PC-3 (cell line): ENCODE measurements around the gene EIPR1. TPM values are rescaled to one million over a fixed set of nuclear protein-coding genes. Genes with fewer than 3 reads are reported as not detected.

Experiments
- ATAC-seq: fragments of 200-7000 bp; cut with Tn5 transposase; 2 replicates; pipeline ENCODE4 v1.9.1; 2020; ENCODE audit warnings: mild to moderate bottlenecking, moderate library complexity
- BruUV-seq: library from RNA; stranded (reverse); fragments of 400-500 nt; replicated peaks from 2 replicates; lab custom pipeline; 2021; lab: Mats Ljungman, UMichigan
- CTCF ChIA-PET: fragments of 300-600 bp; sonication (Branson Sonifier 250); formaldehyde crosslinking; loops from one replicate; lab custom pipeline; 2022; ENCODE audit warnings: antibody characterized with exemption; lab: Charles Lee
- POLR2A ChIA-PET: fragments of 300-600 bp; sonication (Branson Sonifier 250); formaldehyde crosslinking; loops from one replicate; lab custom pipeline; 2022; ENCODE audit warnings: antibody characterized with exemption; ENCODE audit not compliant: unreplicated experiment; lab: Charles Lee
- DNase-seq: peaks from one replicate; pipeline ENCODE4 v3.0.0-alpha.2; 2015
- H2AFZ ChIP-seq: fragments of 300-600 bp; sonication (generic); 2 replicates; pipeline ENCODE4 v1.6.0; 2016; ENCODE audit warnings: antibody characterized with exemption, low read length
- H3F3A ChIP-seq: fragments of 300-600 bp; sonication (generic); one replicate; pipeline ENCODE4 v1.6.0; 2017; ENCODE audit warnings: antibody characterized with exemption, low read length, control low read depth, mild to moderate bottlenecking; ENCODE audit not compliant: unreplicated experiment
- H3K27ac ChIP-seq: fragments of 300-600 bp; sonication (generic); 2 replicates; pipeline ENCODE4 v1.5.1; 2016; ENCODE audit warnings: mild to moderate bottlenecking, low read length
- H3K27me3 ChIP-seq: fragments of 300-600 bp; sonication (generic); 2 replicates; pipeline ENCODE4 v1.6.1; 2016; ENCODE audit warnings: low read length, mixed read lengths
- H3K36me3 ChIP-seq: fragments of 300-600 bp; sonication (generic); 2 replicates; pipeline ENCODE4 v1.6.1; 2016; ENCODE audit warnings: low read depth, mixed run types, low read length, mixed read lengths
- H3K4me1 ChIP-seq: fragments of 300-600 bp; sonication (generic); 2 replicates; pipeline ENCODE4 v1.5.1; 2016; ENCODE audit warnings: low read length; ENCODE audit not compliant: insufficient read depth
- H3K4me2 ChIP-seq: fragments of 300-600 bp; sonication (generic); 2 replicates; pipeline ENCODE4 v1.6.0; 2016; ENCODE audit warnings: low read length
- H3K4me3 ChIP-seq: fragments of 300-600 bp; sonication (generic); 2 replicates; pipeline ENCODE4 v1.5.1; 2016; ENCODE audit warnings: mild to moderate bottlenecking, low read length, mixed read lengths
- H3K79me2 ChIP-seq: fragments of 300-600 bp; sonication (generic); 2 replicates; pipeline ENCODE4 v1.6.1; 2017; ENCODE audit warnings: low read length, mixed read lengths
- H3K9ac ChIP-seq: fragments of 300-600 bp; sonication (generic); 2 replicates; pipeline ENCODE4 v1.6.0; 2016; ENCODE audit warnings: mild to moderate bottlenecking, low read length
- H3K9me2 ChIP-seq: fragments of 300-600 bp; sonication (generic); replicated peaks from 2 replicates; pipeline ENCODE4 v1.6.1; 2016; ENCODE audit warnings: mixed run types, low read length, mixed read lengths
- H3K9me3 ChIP-seq: fragments of 300-600 bp; sonication (generic); 2 replicates; pipeline ENCODE4 v1.6.1; 2016; ENCODE audit warnings: low read length, mixed read lengths
- H4K20me1 ChIP-seq: fragments of 300-600 bp; sonication (generic); 2 replicates; pipeline ENCODE4 v1.6.1; 2016; ENCODE audit warnings: low read length, mixed read lengths
- EZH2 ChIP-seq: fragments of 300-600 bp; sonication (generic); IDR thresholded peaks from one replicate; pipeline ENCODE4 v1.6.1; 2017; ENCODE audit warnings: antibody characterized with exemption, mild to moderate bottlenecking, low read length; ENCODE audit not compliant: unreplicated experiment
- EZH2phosphoT487 ChIP-seq: fragments of 300-600 bp; sonication (generic); IDR thresholded peaks from 2 replicates; pipeline ENCODE4 v1.6.1; 2018; ENCODE audit warnings: mild to moderate bottlenecking, antibody characterized with exemption, low read length, borderline replicate concordance
- intact Hi-C: fragments of 100-400 bp; cut with micrococcal nuclease; formaldehyde crosslinking; loops from 2 replicates; pipeline ENCODE4 v1.9.0; 2023
- total RNA-seq: library from RNA; depleted of rRNA; stranded (reverse); fragments of >200 nt; gene quantifications from 2 replicates; pipeline ENCODE4 v1.2.3, GENCODE V29; 2014
- TF ChIP-seq, protein P1 (sequence below): fragments of 300-600 bp; sonication (generic); conservative IDR thresholded peaks from 2 replicates; pipeline ENCODE4 v1.5.1; 2017; ENCODE audit warnings: antibody characterized with exemption, low read depth, mild to moderate bottlenecking, low read length

The EIPR1 gene
- total RNA-seq, 1 experiment from 2014 or later, result 90.1 TPM

GRCh38 chr2:3257826-3258225 lies 119.8 kb downstream of the EIPR1 start:
- no peak for ATAC-seq
- no TSS peak for BruUV-seq
- no peaks in the 10 kb centered on the region for H3K4me1 ChIP-seq

DNA sequence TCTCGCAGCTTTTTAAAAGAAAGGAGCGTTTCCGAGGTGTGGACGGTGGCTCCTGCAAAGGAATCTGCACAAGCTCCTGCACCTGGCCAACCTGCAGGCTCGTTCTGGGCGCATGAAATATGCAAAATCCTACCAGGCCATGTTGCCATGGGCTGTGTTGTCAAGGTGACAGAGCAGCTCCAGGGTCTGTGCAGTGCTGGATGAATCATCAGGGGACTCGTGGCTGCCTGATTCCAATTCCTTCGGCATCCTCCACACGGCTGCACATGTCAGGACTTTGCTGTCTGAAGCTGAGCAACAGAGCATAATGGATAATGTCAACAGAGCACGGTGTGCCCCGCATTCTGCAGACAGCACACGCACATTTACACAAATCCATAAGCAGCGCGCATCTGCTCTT lies 120.5 kb downstream of the EIPR1 start:
- no peak for ATAC-seq
- intact Hi-C loops, result no loop called here

More at GRCh38 chr2:3257826-3258225, 119.8 kb downstream of the EIPR1 start:
- Histone ChIP-seq H3K9me2 (no peaks in the 10 kb centered on the region), H3K9me3 (no peaks in the 10 kb centered on the region), H3K9ac (no peak overlapping the region), H4K20me1 (no peaks in the 10 kb centered on the region), H3F3A (no peaks in the 10 kb centered on the region), H3K4me3 (no peak overlapping the region), H3K79me2 (no peaks in the 10 kb centered on the region), H2AFZ (no peak overlapping the region), H3K36me3 (no peaks in the 10 kb centered on the region; the same call in 1 of the 2 replicates), H3K27ac (no peak overlapping the region), H3K27me3 (no peaks in the 10 kb centered on the region), H3K4me2 (no peak overlapping the region)
- POLR2A ChIA-PET, result no interaction called here
- CTCF ChIA-PET, result no interaction called here
- TF ChIP-seq EZH2phosphoT487 (no peak), EZH2 (no peak)
- TF ChIP-seq, protein P1, sequence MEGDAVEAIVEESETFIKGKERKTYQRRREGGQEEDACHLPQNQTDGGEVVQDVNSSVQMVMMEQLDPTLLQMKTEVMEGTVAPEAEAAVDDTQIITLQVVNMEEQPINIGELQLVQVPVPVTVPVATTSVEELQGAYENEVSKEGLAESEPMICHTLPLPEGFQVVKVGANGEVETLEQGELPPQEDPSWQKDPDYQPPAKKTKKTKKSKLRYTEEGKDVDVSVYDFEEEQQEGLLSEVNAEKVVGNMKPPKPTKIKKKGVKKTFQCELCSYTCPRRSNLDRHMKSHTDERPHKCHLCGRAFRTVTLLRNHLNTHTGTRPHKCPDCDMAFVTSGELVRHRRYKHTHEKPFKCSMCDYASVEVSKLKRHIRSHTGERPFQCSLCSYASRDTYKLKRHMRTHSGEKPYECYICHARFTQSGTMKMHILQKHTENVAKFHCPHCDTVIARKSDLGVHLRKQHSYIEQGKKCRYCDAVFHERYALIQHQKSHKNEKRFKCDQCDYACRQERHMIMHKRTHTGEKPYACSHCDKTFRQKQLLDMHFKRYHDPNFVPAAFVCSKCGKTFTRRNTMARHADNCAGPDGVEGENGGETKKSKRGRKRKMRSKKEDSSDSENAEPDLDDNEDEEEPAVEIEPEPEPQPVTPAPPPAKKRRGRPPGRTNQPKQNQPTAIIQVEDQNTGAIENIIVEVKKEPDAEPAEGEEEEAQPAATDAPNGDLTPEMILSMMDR, result no peak
- no peak for DNase-seq
- intact Hi-C loops, result no loop called here

DNA sequence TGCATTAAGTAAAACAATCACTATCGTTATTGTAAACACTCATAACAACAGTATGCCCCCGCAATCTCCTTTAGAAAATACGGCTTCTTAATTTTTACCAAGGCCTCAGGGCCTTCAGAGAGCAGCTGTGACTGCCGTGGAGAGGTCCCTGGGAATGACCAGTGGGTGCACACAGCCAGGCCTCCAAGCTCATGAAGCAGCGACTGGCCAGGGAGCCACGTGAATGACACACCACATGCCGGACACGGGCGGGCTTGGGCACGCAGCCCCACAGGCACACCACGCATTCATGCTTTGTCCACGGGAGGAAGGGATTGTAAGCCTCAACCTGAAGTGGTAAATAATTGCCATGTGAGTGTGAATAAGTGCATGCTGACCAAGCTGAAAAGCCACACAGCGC lies 121.0 kb downstream of the EIPR1 start:
- POLR2A ChIA-PET, result no interaction called here
- BruUV-seq, result no TSS peak

More for the DNA sequence above, 120.5 kb downstream of the EIPR1 start:
- H3K9me3 ChIP-seq, result no peaks in the 10 kb centered on the region
- no peak overlapping the region for H2AFZ ChIP-seq
- no peaks in the 10 kb centered on the region for H3K79me2 ChIP-seq
- no peaks in the 10 kb centered on the region for H3K9me2 ChIP-seq
- no TSS peak for BruUV-seq
- H3K4me1 ChIP-seq, result no peaks in the 10 kb centered on the region
- H3K4me3 ChIP-seq, result no peak overlapping the region
- ChIA-PET CTCF (no interaction called here), POLR2A (no interaction called here)
- no peak overlapping the region for H3K27ac ChIP-seq
- no peak overlapping the region for H3K9ac ChIP-seq
- H3K36me3 ChIP-seq, result no peaks in the 10 kb centered on the region; the same call in 1 of the 2 replicates
- no peaks in the 10 kb centered on the region for H3K27me3 ChIP-seq
- no peak for DNase-seq
- H3K4me2 ChIP-seq, result no peak overlapping the region
- TF ChIP-seq EZH2 (no peak), EZH2phosphoT487 (no peak)
- TF ChIP-seq, protein P1, result no peak
- H4K20me1 ChIP-seq, result no peaks in the 10 kb centered on the region
- H3F3A ChIP-seq, result no peaks in the 10 kb centered on the region

More for the DNA sequence above, 121.0 kb downstream of the EIPR1 start:
- H3K79me2 ChIP-seq, result no peaks in the 10 kb centered on the region
- no peaks in the 10 kb centered on the region for H3K9me2 ChIP-seq
- no peak for ATAC-seq
- H2AFZ ChIP-seq, result no peak overlapping the region
- H3K4me1 ChIP-seq, result no peaks in the 10 kb centered on the region
- H3K9me3 ChIP-seq, result no peaks in the 10 kb centered on the region
- no peaks in the 10 kb centered on the region; the same call in none of the 2 replicates for H3K36me3 ChIP-seq
- TF ChIP-seq EZH2phosphoT487 (no peak), EZH2 (no peak)
- TF ChIP-seq, protein P1, result no peak
- no peaks in the 10 kb centered on the region for H3F3A ChIP-seq
- intact Hi-C loops, result no loop called here
- no peak for DNase-seq
- CTCF ChIA-PET, result no interaction called here
- no peak overlapping the region for H3K4me2 ChIP-seq
- H3K27ac ChIP-seq, result no peak overlapping the region
- no peak overlapping the region for H3K4me3 ChIP-seq
- no peak overlapping the region for H3K9ac ChIP-seq
- H4K20me1 ChIP-seq, result no peaks in the 10 kb centered on the region
- H3K27me3 ChIP-seq, result no peaks in the 10 kb centered on the region
